AG10803 (cell line): ENCODE results near the gene CARD11.

Experiments
- DNase-seq: peaks from one replicate; pipeline ENCODE4 v3.0.0; 2010; ENCODE audit warnings: low read depth
- H3K4me3 ChIP-seq: 2 replicates; pipeline ENCODE4 v1.5.1; 2011; ENCODE audit warnings: mild to moderate bottlenecking, low read length, control low read depth
- CTCF ChIP-seq: conservative IDR thresholded peaks from 2 replicates; pipeline ENCODE4 v1.5.1; 2011; ENCODE audit warnings: mild to moderate bottlenecking, low read length, control low read depth, inconsistent platforms

Gene CARD11

GRCh38 chr7:2986561-2986960 is 57.1 kb downstream of the CARD11 start:
- TF ChIP-seq CTCF: no peak
- DNase-seq: no peak
- no peak overlapping the region for H3K4me3 ChIP-seq

- H3K4me3 ChIP-seq: no peak overlapping the region
- DNase-seq: no peak
- TF ChIP-seq CTCF: no peak
Measured at GRCh38 chr7:2985866-2986265, 57.8 kb downstream of the CARD11 start.

- no peak for DNase-seq
- TF ChIP-seq CTCF: no peak
- no peak overlapping the region for H3K4me3 ChIP-seq
Measured at GRCh38 chr7:2984091-2984490, 59.6 kb downstream of the CARD11 start.

GRCh38 chr7:2983586-2983985 is 60.1 kb downstream of the CARD11 start:
- H3K4me3 ChIP-seq: no peak overlapping the region
- DNase-seq: no peak
- TF ChIP-seq CTCF: no peak

- DNase-seq: no peak
- no peak overlapping the region for H3K4me3 ChIP-seq
- no peak for TF ChIP-seq CTCF
Measured at GRCh38 chr7:2982831-2983230, 60.8 kb downstream of the CARD11 start.

- no peak for DNase-seq
- H3K4me3 ChIP-seq: no peak overlapping the region
- no peak for TF ChIP-seq CTCF
Measured at GRCh38 chr7:2982401-2982800, 61.3 kb downstream of the CARD11 start.

GRCh38 chr7:2981103-2981480 is 62.6 kb downstream of the CARD11 start:
- no peak overlapping the region for H3K4me3 ChIP-seq
- no peak for DNase-seq
- TF ChIP-seq CTCF: no peak
